T-cell (primary cell): ENCODE results near the gene LRRC73. TPM values are rescaled to one million over a fixed set of nuclear protein-coding genes. Genes with fewer than 3 reads are reported as not detected.
A peak's percentile ranks its signal among the peaks of the same experiment; 100 is the strongest.

Experiments
- ATAC-seq, 4 experiments: fragments of 200-7000 bp in 3 of 4; fragments of 150-1000 bp in 1 of 4; cut with Tn5 transposase; replicated peaks in 1 of 4; 1 replicate in 3 of 4; 2 replicates in 1 of 4; pipeline ENCODE4 v1.10.0; 2021; ENCODE audit warnings: moderate library complexity in 3 of 4, mild to moderate bottlenecking in 2 of 4, moderate number of reproducible peaks in 1 of 4
- CTCF ChIA-PET, 2 donors: fragments of 300-600 bp; sonication (Branson Sonifier 250); formaldehyde crosslinking; loops; one replicate each; lab custom pipeline; 2022; ENCODE audit warnings: antibody characterized with exemption in 2 of 2; lab: Charles Lee
- POLR2A ChIA-PET, 2 donors: fragments of 300-600 bp; sonication (Branson Sonifier 250); formaldehyde crosslinking; loops; one replicate each; lab custom pipeline; 2022; ENCODE audit warnings: antibody characterized with exemption in 2 of 2; lab: Charles Lee
- DNase-seq, 35 experiments: peaks; one replicate each; pipeline versions ENCODE4 v3.0.0 to v3.0.0-alpha.2; 2013 to 2023
- H3K27ac ChIP-seq: one replicate; pipeline ENCODE4 v1.5.1; 2013; ENCODE audit warnings: low read length
- H3K27me3 ChIP-seq, 2 experiments: replicated peaks in 1 of 2; 1 replicate in 1 of 2; 2 replicates in 1 of 2; pipeline versions ENCODE4 v1.6.1 to v1.7.0; 2013; ENCODE audit warnings: low read length in 1 of 2, mixed read lengths in 1 of 2; ENCODE audit not compliant: control insufficient read depth in 2 of 2, insufficient read depth in 2 of 2; ENCODE audit errors: extremely low read depth in 1 of 2
- H3K36me3 ChIP-seq, 2 donors: 1 replicate in 1 of 2; 2 replicates in 1 of 2; pipeline versions ENCODE4 v1.6.1 to v1.7.0; 2013; ENCODE audit warnings: low read length in 1 of 2; ENCODE audit not compliant: control insufficient read depth in 2 of 2, insufficient read depth in 1 of 2; ENCODE audit errors: extremely low read depth in 1 of 2
- H3K4me1 ChIP-seq, 2 experiments: 1 replicate in 1 of 2; 2 replicates in 1 of 2; pipeline versions ENCODE4 v1.6.1 to v1.7.0; 2013; ENCODE audit warnings: low read length in 2 of 2, mixed read lengths in 1 of 2; ENCODE audit not compliant: insufficient read depth in 2 of 2, control insufficient read depth in 1 of 2; ENCODE audit errors: extremely low read depth in 1 of 2
- H3K4me3 ChIP-seq, 2 donors: 1 replicate in 1 of 2; 2 replicates in 1 of 2; pipeline versions ENCODE4 v1.5.1 to v1.7.0; 2013; ENCODE audit warnings: mild to moderate bottlenecking in 2 of 2, low read length in 1 of 2, moderate library complexity in 1 of 2; ENCODE audit not compliant: control insufficient read depth in 1 of 2; ENCODE audit errors: extremely low read depth in 1 of 2
- H3K9me3 ChIP-seq: 2 replicates; pipeline ENCODE4 v1.7.0; 2013
- H3K27ac Mint-ChIP-seq, 2 donors: one replicate each; pipeline ENCODE4 v1.8.0; 2020 to 2021; ENCODE audit warnings: mild to moderate bottlenecking in 2 of 2, mixed read lengths in 2 of 2
- H3K27me3 Mint-ChIP-seq, 2 donors: one replicate each; pipeline ENCODE4 v1.8.0; 2021 to 2022; ENCODE audit warnings: mixed read lengths in 2 of 2
- H3K36me3 Mint-ChIP-seq: one replicate; pipeline ENCODE4 v1.8.0; 2021; ENCODE audit warnings: mixed read lengths
- H3K4me1 Mint-ChIP-seq, 3 donors: one replicate each; pipeline ENCODE4 v1.8.0; 2020 to 2022; ENCODE audit warnings: mixed read lengths in 3 of 3, mild to moderate bottlenecking in 1 of 3
- H3K4me3 Mint-ChIP-seq, 3 donors: one replicate each; pipeline ENCODE4 v1.8.0; 2020 to 2022; ENCODE audit warnings: mild to moderate bottlenecking in 3 of 3, mixed read lengths in 3 of 3, moderate library complexity in 3 of 3
- H3K9me3 Mint-ChIP-seq, 3 donors: one replicate each; pipeline ENCODE4 v1.8.0; 2020 to 2022; ENCODE audit warnings: mixed read lengths in 3 of 3
- WGBS: methylation state at CpG from one replicate; pipeline ENCODE4 v1.1.5; 2013; ENCODE audit warnings: missing lambda C conversion rate; ENCODE audit not compliant: insufficient coverage; 5-methylcytosine and 5-hydroxymethylcytosine counted together
- total RNA-seq, 35 experiments: library from RNA in 6 of 35; stranded (reverse) in 6 of 35; fragments of 120-200 nt in 1 of 35; gene quantifications; one replicate each; pipeline versions ENCODE4 v1.2.1 to v1.2.4 and lab custom pipeline; 2013 to 2026

The LRRC73 gene
- total RNA-seq, 5 donors from 2014 or later (not counting 1 experiment from before 2014, with no cell fraction given), result 0.53 to 0.95 (median 0.76) TPM; not detected in 2

GRCh38 chr6:43516697-43517504, 6.8 kb upstream of the LRRC73 start, which contains the start of the genes POLR1C and YIPF3:
Gene POLR1C, plus strand, starts transcription at chr6:43517089. Its CDS starts 21 bp downstream, at chr6:43517110.
Gene YIPF3, minus strand, starts transcription at chr6:43516926. Its CDS starts 119 bp downstream, at chr6:43516807.
- peak; percentile 94 to 97 (median 96) for ATAC-seq
- Mint-ChIP-seq H3K27ac (no peak within 1 kb of the TSS), H3K36me3 (peaks cover 36% of the 10 kb centered on the region), H3K9me3 (no peaks in the 10 kb centered on the region), H3K4me1 (peaks cover 33% of the 10 kb centered on the region in 3 donors), H3K4me3 (no peak within 1 kb of the TSS), H3K27me3 (no peaks in the 10 kb centered on the region)
- H3K4me3 ChIP-seq, result peak within 1 kb of the TSS; percentile 78 to 86
- peaks cover 31 to 50% of the 10 kb centered on the region in 2 experiments for H3K4me1 ChIP-seq
- H3K27me3 ChIP-seq, result no peaks in the 10 kb centered on the region
- H3K36me3 ChIP-seq, result peaks cover 11 to 66% of the 10 kb centered on the region in 2 donors
- no peaks in the 10 kb centered on the region for H3K9me3 ChIP-seq
- ChIA-PET CTCF (interaction anchor here in 1 of 2 donors (0.5 to 2.5 kb wide), 3 partner anchors 10 to 40 kb away, joined by 3 to 10 read pairs (median 4); partner anchors contain the start of gene TJAP1), POLR2A (interaction anchor here (0.5 to 1.3 kb wide), 6 partner anchors 15 to 662 kb away, joined by 3 to 4 read pairs (median 3); partner anchors contain the start of genes ABCC10 (in 1 of the 2) and DLK2 (in 1 of the 2))
- under 1% methylated on average over 55 of the region's 57 CpGs for WGBS
- DNase-seq, result peak; percentile 89 to 98 (median 95)
- H3K27ac ChIP-seq, result peak within 1 kb of the TSS; percentile 61

- no peaks in the 10 kb centered on the region for H3K27me3 Mint-ChIP-seq
- no peaks in the 10 kb centered on the region for H3K9me3 Mint-ChIP-seq
Measured at GRCh38 chr6:43516367-43516696, 6.2 kb upstream of the LRRC73 start.

GRCh38 chr6:43515808-43516207, 5.7 kb upstream of the LRRC73 start:
- Histone ChIP-seq H3K4me3 (peak overlapping the region; percentile 78 to 86), H3K9me3 (no peaks in the 10 kb centered on the region), H3K36me3 (peaks cover 11 to 66% of the 10 kb centered on the region in 2 donors), H3K27me3 (no peaks in the 10 kb centered on the region), H3K27ac (peak overlapping the region; percentile 57), H3K4me1 (peaks cover 31 to 50% of the 10 kb centered on the region in 2 experiments)
- WGBS, result 87% methylated on average over 9 of the region's 9 CpGs
- Mint-ChIP-seq H3K4me3 (no peak overlapping the region), H3K36me3 (peaks cover 39% of the 10 kb centered on the region), H3K4me1 (peaks cover 38 to 40% (median 39%) of the 10 kb centered on the region in 3 donors), H3K27me3 (no peaks in the 10 kb centered on the region), H3K9me3 (no peaks in the 10 kb centered on the region), H3K27ac (no peak overlapping the region)
- POLR2A ChIA-PET, result interaction anchor here in 1 of 2 donors (1.3 kb wide), 1 partner anchor 16 kb away, joined by 4 read pairs; no protein-coding TSS in a partner anchor
- no peak for DNase-seq
- no peak for ATAC-seq
- CTCF ChIA-PET, result interaction anchor here in 1 of 2 donors (2.5 kb wide), 1 partner anchor 9 kb away, joined by 10 read pairs; no protein-coding TSS in a partner anchor

More at GRCh38 chr6:43516367-43516696, 6.2 kb upstream of the LRRC73 start:
- peaks cover 12 to 66% of the 10 kb centered on the region in 2 donors for H3K36me3 ChIP-seq
- DNase-seq (no peak), ATAC-seq (peak; percentile 1 to 18 (median 2))
- WGBS, result 0% methylated on average over 5 of the region's 10 CpGs
- Mint-ChIP-seq H3K27ac (no peak overlapping the region), H3K4me1 (peaks cover 37 to 39% (median 38%) of the 10 kb centered on the region in 3 donors), H3K4me3 (no peak overlapping the region), H3K36me3 (peaks cover 41% of the 10 kb centered on the region)
- no peaks in the 10 kb centered on the region for H3K27me3 ChIP-seq
- H3K4me3 ChIP-seq, result peak overlapping the region; percentile 78 to 86
- peaks cover 31 to 50% of the 10 kb centered on the region in 2 experiments for H3K4me1 ChIP-seq
- POLR2A ChIA-PET, result interaction anchor here (0.6 to 1.3 kb wide), 4 partner anchors 15 to 663 kb away, joined by 3 to 4 read pairs (median 3); partner anchors contain the start of genes ABCC10 (in 1 of the 2) and DLK2 (in 1 of the 2)
- peak overlapping the region; percentile 57 for H3K27ac ChIP-seq
- CTCF ChIA-PET, result interaction anchor here in 1 of 2 donors (0.5 to 2.5 kb wide), 2 partner anchors 10 to 13 kb away, joined by 4 to 10 read pairs; no protein-coding TSS in a partner anchor
- H3K9me3 ChIP-seq, result no peaks in the 10 kb centered on the region

- no peak overlapping the region for H3K4me3 ChIP-seq
- CTCF ChIA-PET, result no interaction called here
- H3K27ac ChIP-seq, result no peak overlapping the region
- Mint-ChIP-seq H3K4me3 (peak overlapping the region in 2 of 3 donors; percentile 15 to 33), H3K9me3 (no peaks in the 10 kb centered on the region), H3K36me3 (peaks cover 30% of the 10 kb centered on the region), H3K4me1 (peaks cover 43 to 51% (median 48%) of the 10 kb centered on the region in 3 donors), H3K27ac (peak overlapping the region in 1 of 2 donors; percentile 44), H3K27me3 (peaks cover 17 to 19% of the 10 kb centered on the region in 2 donors)
- H3K9me3 ChIP-seq, result no peaks in the 10 kb centered on the region
- DNase-seq (no peak), ATAC-seq (no peak)
- peaks cover 0 to 31% of the 10 kb centered on the region in 2 experiments for H3K27me3 ChIP-seq
- H3K4me1 ChIP-seq, result peaks cover 18 to 51% of the 10 kb centered on the region in 2 experiments
- H3K36me3 ChIP-seq, result peaks cover 11 to 50% of the 10 kb centered on the region in 2 donors
- WGBS, result 100% methylated on average over 1 of the region's 11 CpGs
- POLR2A ChIA-PET, result interaction anchor here in 1 of 2 donors (0.5 kb wide), 1 partner anchor 18 kb away, joined by 7 read pairs; no protein-coding TSS in a partner anchor
Measured at GRCh38 chr6:43511824-43512415, 1.8 kb upstream of the LRRC73 start.

GRCh38 chr6:43510827-43511163, 649 bp upstream of the LRRC73 start:
- no peak for DNase-seq
- H3K36me3 ChIP-seq, result peaks cover 14 to 51% of the 10 kb centered on the region in 2 donors

More at GRCh38 chr6:43510827-43511163, 649 bp upstream of the LRRC73 start:
- peak overlapping the region; percentile 36 to 76 (median 70) for H3K4me3 Mint-ChIP-seq
- no peak for ATAC-seq
- ChIA-PET CTCF (interaction anchor here in 1 of 2 donors (1.0 kb wide), 1 partner anchor 963 kb away, joined by 3 read pairs; no protein-coding TSS in a partner anchor), POLR2A (no interaction called here)
- no peaks in the 10 kb centered on the region for H3K9me3 Mint-ChIP-seq
- Histone ChIP-seq H3K27me3 (peaks cover 0 to 34% of the 10 kb centered on the region in 2 experiments), H3K27ac (no peak overlapping the region), H3K9me3 (no peaks in the 10 kb centered on the region), H3K4me1 (peaks cover 13 to 49% of the 10 kb centered on the region in 2 experiments), H3K4me3 (peak overlapping the region in 1 of 2 donors; percentile 48)
- no peak overlapping the region for H3K27ac Mint-ChIP-seq
- peaks cover 30% of the 10 kb centered on the region for H3K36me3 Mint-ChIP-seq
- peaks cover 17 to 19% of the 10 kb centered on the region in 2 donors for H3K27me3 Mint-ChIP-seq
- peaks cover 39 to 51% (median 47%) of the 10 kb centered on the region in 3 donors for H3K4me1 Mint-ChIP-seq
- WGBS, result 87% methylated on average over 9 of the region's 10 CpGs
